PC-3 (cell line): ENCODE data around the gene CACNA1A.
"Not testable (repeated sequence)": the region's sequence is repeated elsewhere in the genome, so short reads cannot be mapped to it uniquely, and the experiment has no call there.

Experiments used
- CTCF ChIP-seq: fragments of 300-600 bp; sonication (generic); conservative IDR thresholded peaks from 2 replicates; pipeline ENCODE4 v1.5.1; 2017; ENCODE audit warnings: antibody characterized with exemption, low read depth, mild to moderate bottlenecking, low read length
- EZH2 ChIP-seq: fragments of 300-600 bp; sonication (generic); IDR thresholded peaks from one replicate; pipeline ENCODE4 v1.6.1; 2017; ENCODE audit warnings: antibody characterized with exemption, mild to moderate bottlenecking, low read length; ENCODE audit not compliant: unreplicated experiment

GRCh38 chr19:13184926-13185325 lies 321.4 kb downstream of the CACNA1A start:
- TF ChIP-seq EZH2, CTCF: not testable (repeated sequence)
